Measurements from ENCODE around the gene CNIH3.

CNIH3 gene

DNA sequence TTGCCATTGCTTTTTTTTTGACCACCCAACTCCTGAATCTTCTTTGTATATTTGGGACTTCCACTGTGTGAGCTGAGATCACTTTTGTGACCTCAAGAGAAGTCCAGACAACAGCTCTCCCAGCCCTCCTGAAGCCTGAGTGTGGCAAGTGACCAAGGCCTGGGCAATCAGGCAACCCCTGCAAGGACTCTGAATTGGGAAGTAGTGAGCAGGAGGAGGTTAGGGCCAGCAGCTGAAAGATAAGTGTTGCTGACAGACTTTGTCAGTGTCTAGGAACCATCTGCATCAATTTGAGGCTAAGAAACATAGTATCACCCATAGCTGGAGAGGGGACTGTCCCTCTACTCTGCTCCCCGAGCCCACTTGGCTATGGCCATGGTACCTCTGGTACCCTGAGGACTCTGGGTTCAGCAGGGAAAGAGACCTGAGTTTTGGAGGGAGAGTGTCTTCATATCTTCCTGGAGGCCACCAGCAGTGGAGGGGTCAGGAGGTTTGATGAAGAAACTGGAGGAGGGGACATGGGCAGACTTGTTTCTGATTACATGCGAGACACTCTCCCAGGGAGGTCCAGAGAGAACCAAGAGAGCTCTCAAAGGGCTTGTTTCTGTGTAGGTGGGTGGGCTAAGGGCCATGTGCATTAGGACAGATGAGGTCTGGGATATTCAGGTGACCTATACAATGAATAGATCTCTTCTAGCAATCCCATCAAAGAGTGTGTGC is 166.3 kb downstream of the CNIH3 start:
- DNase-seq, result no peak

- DNase-seq, result no peak
Measured at GRCh38 chr1:224783006-224783651, 167.0 kb downstream of the CNIH3 start.

DNA sequence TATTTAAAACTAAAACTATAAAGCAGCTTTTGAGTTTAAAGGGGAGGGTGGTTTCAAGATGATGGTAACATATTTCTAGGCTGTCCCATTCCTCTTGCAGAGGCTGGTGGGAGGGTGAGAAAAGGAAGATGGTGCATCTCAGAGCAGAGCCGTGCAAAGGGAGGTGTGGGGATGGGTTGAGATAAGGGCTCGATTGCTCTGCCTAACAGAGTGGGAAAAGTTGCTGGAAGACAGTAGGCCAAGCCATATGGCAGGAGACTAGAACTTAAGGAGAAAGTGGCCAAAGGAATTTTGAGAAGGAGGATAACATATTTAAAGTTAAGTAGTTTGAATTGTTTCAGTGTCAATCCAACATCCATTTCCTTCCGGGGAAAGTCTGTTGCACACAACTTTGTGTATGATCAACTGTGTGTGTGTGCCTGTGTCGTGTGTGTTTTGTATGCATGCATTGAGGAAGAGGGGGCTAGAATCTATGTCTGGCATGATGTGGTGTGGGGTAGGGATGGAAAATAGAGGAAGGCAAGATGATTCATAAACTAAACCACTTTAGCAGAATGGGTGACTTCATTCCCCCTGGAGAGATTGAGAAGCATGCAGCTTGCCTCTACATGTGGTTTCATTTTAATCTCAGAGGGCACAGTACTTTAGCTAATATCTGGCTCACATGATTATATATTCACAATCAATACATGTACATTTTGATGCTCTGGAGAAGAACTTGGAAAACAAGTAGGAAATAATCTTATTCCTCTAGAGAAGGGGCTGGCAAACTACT is 168.3 kb downstream of the CNIH3 start:
- DNase-seq, result no peak

GRCh38 chr1:224785040-224785328 is 168.9 kb downstream of the CNIH3 start:
- no peak for DNase-seq

DNA sequence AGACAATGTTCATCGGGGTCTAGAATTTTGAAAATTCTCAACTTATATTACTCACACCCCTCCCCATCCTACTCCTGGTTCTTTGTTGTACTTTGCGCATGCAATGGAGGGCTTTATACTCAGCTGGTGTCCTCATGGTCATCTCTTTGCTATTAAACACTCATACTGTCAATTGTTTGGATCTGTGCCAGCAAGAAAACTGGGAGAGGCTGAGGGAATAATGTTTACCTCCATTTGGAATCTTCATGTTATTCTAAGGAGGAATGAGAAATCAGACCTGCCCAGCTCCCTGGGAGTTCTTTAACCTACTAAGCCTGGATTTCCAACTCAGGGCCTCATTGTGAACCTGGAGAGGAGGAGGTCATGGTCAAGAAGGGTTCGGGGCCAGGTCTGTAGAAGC is 169.5 kb downstream of the CNIH3 start:
- no peak for DNase-seq

DNA sequence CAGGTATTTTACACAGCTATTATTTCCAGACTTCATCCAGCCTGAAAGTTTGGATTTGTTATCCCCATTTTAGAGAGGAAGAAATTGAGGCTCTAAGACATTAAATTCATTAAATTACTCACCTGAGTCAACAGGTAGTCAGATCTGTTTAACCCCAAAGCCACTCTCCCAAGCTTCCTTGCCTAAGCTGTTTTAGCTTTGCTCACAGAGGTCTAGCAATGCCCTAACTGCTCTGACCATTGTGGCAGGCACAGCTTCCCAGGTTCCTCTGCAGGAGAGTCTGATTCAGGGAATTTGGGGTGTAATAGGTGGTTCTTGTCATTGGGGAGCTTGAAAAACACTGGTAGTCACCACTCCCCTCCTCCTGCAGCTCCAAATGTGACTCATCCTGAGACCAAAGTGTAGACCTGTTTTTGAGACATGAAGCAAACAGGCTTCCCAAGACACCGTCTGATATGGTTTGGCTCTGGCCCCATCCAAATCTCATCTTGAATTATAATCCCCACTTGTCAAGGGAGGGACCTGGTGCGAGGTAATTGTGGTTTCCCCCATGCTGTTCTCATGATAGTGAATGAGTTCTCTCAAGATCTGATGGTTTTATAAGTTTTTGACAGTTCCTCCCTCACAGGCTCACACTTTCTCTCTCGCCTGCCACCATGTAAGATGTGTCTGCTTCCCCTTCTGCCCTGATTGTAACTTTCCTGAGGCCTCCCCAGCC is 170.6 kb downstream of the CNIH3 start:
- DNase-seq, result no peak

- no peak for DNase-seq
Measured at GRCh38 chr1:224789311-224789710, 173.2 kb downstream of the CNIH3 start.

Data from activated effector memory CD4-positive, alpha-beta T cell treated with Interleukin-2 at 50 U/mL for 16 hours (primary cell).